SK-N-SH treated with all-trans-retinoic acid at 6 μM for 48 hours (cell line): Measurements from ENCODE around the gene PFKL.

ENCODE experiments used
- CSDC2 ChIP-seq: fragments of 250-450 bp; sonication (Bioruptor Pico); IDR thresholded peaks from 2 replicates; pipeline ENCODE4 v1.5.0; 2020; ENCODE audit warnings: mild to moderate bottlenecking, moderate library complexity
- OSR1 ChIP-seq: fragments of 250-450 bp; sonication (Bioruptor Pico); IDR thresholded peaks from 2 replicates; pipeline ENCODE4 v1.8.0; 2022; ENCODE audit warnings: moderate library complexity, mild to moderate bottlenecking, inconsistent platforms
- POU6F1 ChIP-seq: fragments of 250-450 bp; sonication (Bioruptor Pico); IDR thresholded peaks from 2 replicates; pipeline ENCODE4 v1.8.0; 2021; ENCODE audit warnings: low read depth, mild to moderate bottlenecking, moderate library complexity, borderline replicate concordance
- RARB ChIP-seq: fragments of 250-450 bp; sonication (Bioruptor Pico); IDR thresholded peaks from 2 replicates; pipeline ENCODE4 v1.8.0; 2021; ENCODE audit warnings: mild to moderate bottlenecking, moderate library complexity
- ZFP30 ChIP-seq: fragments of 450-650 bp; formaldehyde crosslinking; IDR thresholded peaks from 2 replicates; pipeline ENCODE4 v1.5.0; 2022; ENCODE audit warnings: mild to moderate bottlenecking, moderate library complexity
- TF ChIP-seq, protein P1 (sequence below): fragments of 250-450 bp; sonication (Bioruptor Pico); IDR thresholded peaks from 2 replicates; pipeline ENCODE4 v1.8.0; 2020; ENCODE audit warnings: mild to moderate bottlenecking, moderate library complexity, borderline replicate concordance

GRCh38 chr21:44326272-44326647, 26.4 kb downstream of the PFKL start:
- no peak for TF ChIP-seq POU6F1 (CRISPR knock-in tag)
- TF ChIP-seq, protein P1, sequence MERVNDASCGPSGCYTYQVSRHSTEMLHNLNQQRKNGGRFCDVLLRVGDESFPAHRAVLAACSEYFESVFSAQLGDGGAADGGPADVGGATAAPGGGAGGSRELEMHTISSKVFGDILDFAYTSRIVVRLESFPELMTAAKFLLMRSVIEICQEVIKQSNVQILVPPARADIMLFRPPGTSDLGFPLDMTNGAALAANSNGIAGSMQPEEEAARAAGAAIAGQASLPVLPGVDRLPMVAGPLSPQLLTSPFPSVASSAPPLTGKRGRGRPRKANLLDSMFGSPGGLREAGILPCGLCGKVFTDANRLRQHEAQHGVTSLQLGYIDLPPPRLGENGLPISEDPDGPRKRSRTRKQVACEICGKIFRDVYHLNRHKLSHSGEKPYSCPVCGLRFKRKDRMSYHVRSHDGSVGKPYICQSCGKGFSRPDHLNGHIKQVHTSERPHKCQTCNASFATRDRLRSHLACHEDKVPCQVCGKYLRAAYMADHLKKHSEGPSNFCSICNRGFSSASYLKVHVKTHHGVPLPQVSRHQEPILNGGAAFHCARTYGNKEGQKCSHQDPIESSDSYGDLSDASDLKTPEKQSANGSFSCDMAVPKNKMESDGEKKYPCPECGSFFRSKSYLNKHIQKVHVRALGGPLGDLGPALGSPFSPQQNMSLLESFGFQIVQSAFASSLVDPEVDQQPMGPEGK (CRISPR knock-in tag): no peak
- no peak for TF ChIP-seq RARB
- TF ChIP-seq ZFP30 (CRISPR knock-in tag): no peak
- no peak for TF ChIP-seq OSR1 (CRISPR knock-in tag)
- TF ChIP-seq CSDC2: no peak
